ENCODE results near the gene KRTAP4-4.
"Not testable (repeated sequence)": the region's sequence is repeated elsewhere in the genome, so short reads cannot be mapped to it uniquely, and the experiment has no call there.

Gene KRTAP4-4

GRCh38 chr17:41147531-41148204, 12.9 kb downstream of the KRTAP4-4 start:
- DNase-seq: no peak

- no peak for DNase-seq
These were observed 15.3 kb downstream of the KRTAP4-4 start for GRCh38 chr17:41145261-41145660.

- DNase-seq: no peak
These were observed 15.7 kb downstream of the KRTAP4-4 start for GRCh38 chr17:41144846-41145245.

DNA sequence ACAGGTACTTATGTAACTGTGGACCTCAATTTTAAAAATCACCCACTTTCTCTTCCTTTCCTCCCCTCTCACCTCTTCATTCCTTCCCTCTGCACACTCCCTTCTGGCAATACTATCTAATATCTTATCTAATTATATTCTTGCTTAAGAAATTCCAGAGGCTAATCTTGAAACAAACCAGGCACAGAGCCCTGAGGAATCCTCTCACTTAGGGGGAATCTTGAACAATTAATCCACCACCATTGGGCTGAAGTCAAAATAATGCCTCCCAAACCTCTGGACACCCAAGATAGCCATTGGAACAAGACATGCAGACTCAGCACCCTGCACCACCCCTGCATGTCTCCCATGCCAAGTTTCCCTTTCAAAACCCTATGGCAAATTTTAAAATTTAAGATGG, 19.2 kb downstream of the KRTAP4-4 start:
- DNase-seq: no peak

- no peak for DNase-seq
These were observed 20.0 kb downstream of the KRTAP4-4 start, which contains the start of gene KRTAP4-6 for GRCh38 chr17:41140360-41141131. KRTAP4-6 (minus strand) TSS chr17:41140544; CDS start chr17:41140487, 57 bp downstream.

DNA sequence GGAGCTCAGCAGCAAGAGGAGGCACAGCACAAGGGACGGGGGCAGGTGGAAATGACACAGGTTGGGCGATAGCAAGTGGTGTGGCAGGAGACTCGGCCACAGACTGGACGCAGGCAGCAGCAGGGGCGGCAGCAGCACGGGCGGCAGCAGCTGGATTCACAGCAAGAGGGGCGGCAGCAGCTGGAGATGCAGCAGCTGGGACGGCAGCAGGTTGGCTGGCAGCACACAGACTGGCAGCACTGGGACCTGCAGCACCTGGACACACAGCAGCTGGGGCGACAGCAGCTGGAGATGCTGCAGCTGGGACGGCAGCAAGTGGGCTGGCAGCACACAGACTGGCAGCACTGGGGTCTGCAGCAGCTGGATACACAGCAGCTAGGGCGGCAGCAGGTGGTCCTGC, 20.7 kb downstream of the KRTAP4-4 start:
- DNase-seq: not testable (repeated sequence)

- no peak for DNase-seq
These were observed 26.4 kb downstream of the KRTAP4-4 start for GRCh38 chr17:41133880-41134735.

DNA sequence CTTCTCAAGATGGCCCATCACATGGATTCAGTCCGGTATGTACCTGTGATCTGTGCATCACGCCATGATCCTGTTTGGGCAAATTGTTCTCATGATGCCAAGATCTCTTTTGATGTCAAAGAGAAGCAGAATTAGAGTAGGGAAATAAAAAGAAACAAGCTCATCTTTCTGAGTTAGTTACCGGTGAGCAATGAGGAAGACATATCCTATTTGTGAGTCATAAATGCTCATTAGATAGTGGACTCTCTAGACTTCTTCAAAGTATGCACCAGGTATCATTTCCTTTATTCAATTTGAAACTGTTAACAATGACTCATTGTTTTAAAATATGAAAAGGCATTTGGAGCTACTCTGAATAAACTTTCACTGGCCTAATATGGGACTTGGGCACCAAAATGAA, 28.6 kb downstream of the KRTAP4-4 start:
- no peak for DNase-seq

- DNase-seq: no peak
These were observed 33.2 kb downstream of the KRTAP4-4 start for GRCh38 chr17:41127371-41127770.

GRCh38 chr17:41126412-41126811, 34.1 kb downstream of the KRTAP4-4 start:
- no peak for DNase-seq

DNA sequence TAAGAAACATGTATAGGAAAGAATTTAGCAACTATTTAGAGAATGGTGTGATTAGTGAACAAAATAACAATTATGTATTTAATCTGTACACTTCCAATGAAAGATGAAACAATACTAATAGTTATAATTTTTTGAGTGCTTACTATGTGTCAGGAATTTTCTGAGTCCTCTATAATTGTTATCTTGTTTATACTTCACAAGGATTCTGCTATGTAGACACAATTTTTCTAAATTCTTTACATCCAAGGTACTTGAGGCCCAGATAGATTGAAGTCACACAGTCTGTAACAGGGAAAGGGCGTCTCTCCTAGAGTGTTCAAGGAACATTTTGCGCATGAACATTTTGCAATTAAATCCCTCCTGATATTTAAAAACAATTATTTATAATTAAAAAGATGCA, 35.5 kb downstream of the KRTAP4-4 start:
- no peak for DNase-seq

DNA sequence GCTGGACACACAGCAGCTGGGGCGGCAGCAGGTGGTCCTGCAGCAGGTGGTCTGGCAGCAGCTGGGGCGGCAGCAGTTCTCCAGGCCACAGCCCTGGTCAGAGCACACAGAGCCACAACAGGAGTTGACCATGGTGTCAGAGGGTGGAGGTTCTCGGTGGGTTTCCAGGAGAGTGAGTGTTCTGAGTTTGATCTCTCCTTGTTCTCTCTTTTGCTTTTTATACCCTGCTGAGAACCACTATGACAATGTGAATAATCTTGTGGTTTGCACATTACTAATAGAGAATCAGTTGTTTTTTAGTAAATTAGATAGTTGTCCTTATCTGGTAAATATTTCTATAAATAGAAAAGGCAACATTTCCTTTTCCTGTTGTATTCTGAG, 36.6 kb downstream of the KRTAP4-4 start, which contains the start of gene KRTAP4-12:
TSS of gene KRTAP4-12 (minus strand) at position 192 of the 381 bp plus-strand sequence. CDS start at position 132, 60 bp downstream.
- not testable (repeated sequence) for DNase-seq

DNA sequence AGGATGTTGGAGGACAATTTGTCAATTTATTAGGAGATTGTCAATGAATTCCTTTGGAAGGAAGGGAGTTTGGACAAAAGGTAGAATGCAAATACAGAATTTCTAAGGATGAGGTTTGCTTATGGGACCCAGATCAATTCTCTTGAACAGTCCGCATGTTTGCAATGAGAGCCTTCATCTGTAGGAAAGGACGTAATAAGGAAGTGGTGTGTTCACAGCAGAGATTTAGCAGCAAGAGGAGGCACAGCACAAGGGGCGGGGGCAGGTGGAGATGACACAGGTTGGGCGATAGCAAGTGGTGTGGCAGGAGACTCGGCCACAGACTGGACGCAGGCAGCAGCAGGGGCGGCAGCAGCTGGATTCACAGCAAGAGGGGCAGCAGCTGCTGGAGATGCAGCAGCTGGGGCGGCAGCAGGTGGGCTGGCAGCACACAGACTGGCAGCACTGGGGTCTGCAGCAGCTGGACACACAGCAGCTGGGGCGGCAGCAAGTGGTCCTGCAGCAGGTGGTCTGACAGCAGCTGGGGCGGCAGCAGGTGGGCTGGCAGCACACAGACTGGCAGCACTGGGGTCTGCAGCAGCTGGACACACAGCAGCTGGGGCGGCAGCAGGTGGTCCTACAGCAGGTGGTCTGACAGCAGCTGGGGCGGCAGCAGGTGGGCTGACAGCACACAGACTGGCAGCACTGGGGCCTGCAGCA, 37.1 kb downstream of the KRTAP4-4 start:
- not testable (repeated sequence) for DNase-seq

DNA sequence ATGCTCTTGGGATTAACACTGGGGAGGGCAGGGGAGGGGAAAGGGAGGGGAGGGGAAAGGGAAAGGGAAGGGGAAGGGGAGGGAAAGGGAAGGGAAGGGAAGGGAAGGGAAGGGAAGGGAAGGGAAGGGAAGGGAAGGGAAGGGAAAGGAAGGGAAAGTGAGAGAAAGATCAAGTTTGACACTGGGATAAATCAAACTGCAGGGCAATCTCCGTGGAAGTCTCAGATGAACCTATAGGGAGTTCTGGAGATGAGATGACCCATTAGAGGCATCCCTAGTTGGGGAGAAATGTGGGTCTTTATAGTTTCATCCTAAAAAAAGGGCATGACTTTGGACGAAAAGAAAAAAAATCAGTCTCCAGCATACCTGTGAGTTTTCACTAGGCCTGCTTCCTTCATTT, 38.8 kb downstream of the KRTAP4-4 start:
- no peak for DNase-seq

DNA sequence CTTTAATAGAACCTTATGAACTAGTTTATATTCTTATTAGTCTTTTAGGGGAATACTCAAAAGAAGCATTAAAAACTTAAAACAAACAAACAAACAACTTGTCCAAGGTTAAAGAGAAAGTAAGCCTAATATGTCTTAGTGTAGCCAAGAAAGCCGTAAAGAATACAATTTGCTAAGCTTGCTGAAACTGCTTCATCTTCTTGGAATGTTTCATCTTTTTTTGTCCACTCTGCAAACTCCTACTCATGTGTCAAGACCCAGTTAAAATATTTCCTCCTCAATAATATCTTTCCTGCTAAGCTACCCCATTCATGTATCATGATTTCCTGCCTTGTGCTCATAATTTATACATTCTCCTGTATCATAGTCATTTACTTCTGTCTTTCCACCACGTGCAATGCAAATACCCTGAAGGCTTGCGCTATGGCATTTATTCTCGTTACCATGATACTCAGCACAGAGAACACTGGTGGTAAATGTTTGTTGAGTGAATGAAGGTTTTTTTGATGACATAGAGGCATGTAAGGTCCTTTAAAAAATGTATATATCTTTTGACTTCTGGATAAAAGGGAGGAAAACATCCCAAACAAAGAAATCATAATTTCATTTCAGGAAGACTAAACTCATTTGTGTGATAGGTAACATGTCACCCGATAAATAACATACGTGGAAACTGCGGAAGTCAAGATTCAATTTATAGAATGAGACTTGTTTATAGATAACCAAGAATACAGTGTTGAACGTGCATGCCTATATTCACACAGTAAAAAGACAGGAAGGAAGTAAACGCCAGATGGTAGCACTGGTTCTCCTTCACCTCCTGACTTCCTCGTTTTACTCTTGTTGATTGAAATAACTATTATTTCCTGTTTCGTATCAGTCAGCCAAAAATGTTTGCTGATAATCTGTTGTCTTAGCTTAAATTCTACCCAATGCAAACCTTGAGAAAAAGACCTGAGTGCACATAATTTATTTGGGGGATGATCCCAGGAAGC, 40.6 kb downstream of the KRTAP4-4 start:
- DNase-seq: not testable (repeated sequence)

DNA sequence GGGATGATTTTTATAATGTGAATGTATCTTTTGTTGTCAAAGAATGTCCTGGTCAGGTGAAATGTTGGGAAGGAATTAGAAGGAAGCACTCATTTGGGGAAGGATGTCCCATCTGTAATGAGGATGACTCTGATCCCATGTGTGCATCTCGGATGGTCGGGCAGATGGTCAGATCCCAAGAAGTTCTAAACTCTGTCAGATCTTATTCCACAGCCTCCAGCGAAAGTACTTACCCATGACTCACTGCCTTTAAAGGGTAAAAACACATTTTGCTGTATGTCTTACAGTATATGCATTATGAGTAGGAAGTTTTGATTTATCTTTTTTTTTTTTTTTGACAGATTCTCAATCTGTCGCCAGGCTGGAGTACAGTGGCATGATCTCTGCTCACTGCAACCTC, 41.8 kb downstream of the KRTAP4-4 start:
- no peak for DNase-seq

DNA sequence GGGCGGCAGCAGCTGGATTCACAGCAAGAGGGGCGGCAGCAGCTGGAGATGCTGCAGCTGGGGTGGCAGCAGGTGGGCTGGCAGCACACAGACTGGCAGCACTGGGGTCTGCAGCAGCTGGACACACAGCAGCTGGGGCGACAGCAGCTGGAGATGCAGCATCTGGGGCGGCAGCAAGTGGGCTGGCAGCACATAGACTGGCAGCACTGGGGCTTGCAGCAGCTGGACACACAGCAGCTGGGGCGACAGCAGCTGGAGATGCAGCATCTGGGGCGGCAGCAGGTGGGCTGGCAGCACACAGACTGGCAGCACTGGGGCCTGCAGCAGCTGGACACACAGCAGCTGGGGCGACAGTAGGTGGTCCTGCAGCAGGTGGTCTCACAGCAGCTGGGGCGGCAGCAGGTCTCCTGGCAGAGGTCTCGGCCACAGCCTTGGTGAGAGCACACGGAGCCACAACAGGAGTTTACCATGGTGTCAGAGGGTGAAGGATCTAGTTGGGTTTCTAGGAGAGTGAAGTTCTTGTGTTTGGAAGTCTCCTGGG, 42.6 kb downstream of the KRTAP4-4 start, which contains the start of gene KRTAP4-11:
TSS of gene KRTAP4-11 (minus strand) at position 528 of the 541 bp plus-strand sequence. CDS start at position 470, 58 bp downstream.
- not testable (repeated sequence) for DNase-seq

GRCh38 chr17:41116297-41116696, 44.3 kb downstream of the KRTAP4-4 start:
- no peak for DNase-seq

DNA sequence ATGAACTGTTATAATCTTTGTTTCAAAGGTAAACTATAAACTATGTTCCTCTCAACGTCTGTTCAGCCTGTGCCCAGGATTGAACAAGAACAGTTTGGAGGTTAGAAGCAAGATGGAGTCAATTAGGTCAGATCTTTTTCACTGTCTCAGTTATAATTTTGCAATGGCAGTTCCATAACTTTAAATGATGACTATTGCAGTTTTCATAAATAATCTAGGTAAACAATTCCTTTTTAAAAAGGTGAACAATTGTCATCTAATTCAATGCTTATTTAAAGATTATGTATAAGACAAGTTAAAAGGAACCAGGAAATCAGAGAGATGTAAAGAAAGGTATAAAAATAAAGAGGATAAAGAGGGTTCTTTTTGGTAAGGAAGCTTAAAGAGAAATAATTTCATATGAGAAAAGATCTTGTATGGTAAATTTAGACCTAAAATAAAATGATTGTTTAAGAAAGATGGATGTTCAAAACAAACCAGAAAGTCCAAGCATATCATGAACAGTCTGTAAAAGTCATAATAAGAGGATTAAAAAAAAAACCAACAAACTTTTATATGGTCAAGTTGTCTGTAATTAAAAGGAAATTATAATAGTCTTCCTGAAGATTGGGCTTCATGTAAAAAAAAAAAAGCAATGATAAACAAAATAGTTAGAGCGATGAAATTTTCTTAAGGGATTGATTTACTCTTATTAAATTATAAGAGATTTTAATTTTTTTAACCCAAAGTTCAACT, 49.2 kb downstream of the KRTAP4-4 start:
- DNase-seq: no peak
